GDM1 (cell line): Measurements from ENCODE around the gene PTX4.

ENCODE experiments used
- DNase-seq: peaks from one replicate; lab custom pipeline; 2025; lab: John Stamatoyannopoulos, UW

The PTX4 gene

GRCh38 chr16:1459967-1460366 lies 28.8 kb downstream of the PTX4 start:
- DNase-seq, result no peak

DNA sequence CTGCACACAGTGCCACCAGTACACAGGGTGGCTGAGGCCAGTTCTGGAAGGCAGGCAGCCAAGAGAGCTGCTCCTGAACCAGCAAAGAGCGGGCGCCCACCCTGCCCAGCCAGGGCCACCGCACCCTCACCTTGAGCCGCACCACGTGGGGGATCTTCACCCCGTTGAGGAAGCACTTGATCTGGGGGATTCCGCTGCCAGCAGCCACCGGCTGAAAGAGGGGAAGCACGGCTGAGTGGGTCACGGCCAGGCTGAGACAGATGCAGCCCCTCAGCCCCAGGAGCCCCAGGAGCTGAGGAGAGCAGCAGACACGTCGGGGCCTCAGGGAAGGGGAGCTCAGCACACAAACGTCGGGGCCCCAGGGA lies 29.8 kb downstream of the PTX4 start:
- no peak for DNase-seq

DNA sequence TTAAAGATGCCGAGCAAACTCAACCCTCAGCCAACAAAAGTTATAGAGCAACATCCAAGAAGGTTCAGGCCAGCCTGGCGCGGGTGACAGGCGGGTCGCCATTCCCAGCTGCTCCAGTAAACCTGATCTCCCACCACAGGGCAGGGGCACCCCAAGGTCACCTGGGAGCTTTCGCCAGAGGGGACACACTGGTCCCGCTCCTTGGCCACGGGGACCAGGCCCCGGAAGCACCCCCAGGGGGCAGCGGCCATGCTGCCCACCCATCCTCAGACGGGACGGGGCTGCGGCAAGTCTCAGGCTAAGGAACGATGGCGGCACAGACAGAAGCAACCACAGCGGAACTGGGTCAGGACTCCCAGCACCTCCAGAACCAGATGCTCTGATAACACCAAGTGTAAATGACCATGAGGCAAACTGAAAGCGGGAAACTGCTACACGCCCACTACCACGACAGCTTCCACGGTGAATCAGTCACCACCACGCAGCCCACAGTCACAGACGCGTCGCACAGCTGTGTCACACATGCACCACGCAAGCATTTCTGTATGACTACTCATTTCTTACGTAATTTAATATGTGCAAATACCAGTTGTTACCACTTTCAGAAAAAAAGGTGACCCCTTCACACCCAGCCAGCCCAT lies 30.3 kb downstream of the PTX4 start:
- DNase-seq, result no peak

GRCh38 chr16:1457489-1458245 lies 31.1 kb downstream of the PTX4 start:
- DNase-seq, result no peak

DNA sequence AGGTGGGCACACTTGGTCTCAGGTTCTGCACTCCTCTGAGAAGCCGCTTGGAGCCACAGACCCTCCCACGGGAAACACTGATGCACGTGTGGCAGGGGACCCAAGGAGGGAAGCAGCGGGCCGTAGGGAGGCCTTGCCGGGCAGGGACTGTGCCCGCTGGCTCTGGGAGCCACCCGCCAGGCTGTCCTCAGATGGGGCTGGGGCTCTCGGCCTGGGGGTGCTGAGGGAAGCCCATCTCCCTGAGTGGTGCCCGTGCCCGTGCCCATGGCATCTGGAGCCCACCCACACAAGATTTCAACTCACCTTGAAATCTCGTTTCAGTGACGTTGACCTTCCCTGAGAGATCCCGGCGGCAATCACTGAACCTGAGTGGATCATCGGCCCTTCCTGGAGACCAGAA lies 31.8 kb downstream of the PTX4 start:
- no peak for DNase-seq

GRCh38 chr16:1455190-1456171 lies 33.3 kb downstream of the PTX4 start:
- DNase-seq, result no peak

- no peak for DNase-seq
Observed at GRCh38 chr16:1454561-1454960, 34.2 kb downstream of the PTX4 start.

GRCh38 chr16:1453316-1453715 lies 35.4 kb downstream of the PTX4 start:
- DNase-seq, result no peak

GRCh38 chr16:1452530-1452929 lies 36.2 kb downstream of the PTX4 start:
- DNase-seq, result no peak

DNA sequence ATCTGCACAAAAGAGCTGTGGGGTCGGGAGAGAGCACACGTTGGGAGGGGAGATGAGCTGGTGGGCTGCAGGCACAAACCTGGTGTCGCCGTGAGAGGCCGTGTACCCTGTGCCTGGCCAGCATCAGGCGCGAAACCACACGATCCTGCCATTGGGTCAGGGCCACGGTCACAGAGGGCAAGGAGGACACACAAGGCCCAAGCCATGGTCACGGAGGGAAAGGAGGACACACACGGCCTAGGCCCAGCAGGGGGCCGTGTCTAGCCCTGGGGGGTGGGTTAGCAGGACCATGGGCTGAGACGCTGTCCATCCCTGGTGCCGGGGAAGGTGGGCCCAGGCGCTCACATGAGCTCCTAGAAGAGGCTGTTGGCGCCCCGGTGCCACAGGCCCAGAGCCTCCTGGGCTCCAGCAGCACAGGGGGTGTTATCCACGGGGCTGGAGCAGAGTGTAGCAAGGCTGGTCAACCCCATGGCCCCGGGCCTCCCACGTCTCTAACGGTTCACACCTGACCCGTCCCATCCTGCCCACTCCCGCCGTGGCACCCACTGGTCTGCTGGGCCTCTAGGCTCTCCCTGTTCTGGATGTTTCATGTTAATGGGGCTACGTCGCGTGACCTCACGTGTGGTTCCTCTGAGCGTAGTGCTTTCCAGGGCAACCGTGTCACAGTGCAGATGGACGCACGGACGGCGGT lies 36.9 kb downstream of the PTX4 start:
- no peak for DNase-seq

DNA sequence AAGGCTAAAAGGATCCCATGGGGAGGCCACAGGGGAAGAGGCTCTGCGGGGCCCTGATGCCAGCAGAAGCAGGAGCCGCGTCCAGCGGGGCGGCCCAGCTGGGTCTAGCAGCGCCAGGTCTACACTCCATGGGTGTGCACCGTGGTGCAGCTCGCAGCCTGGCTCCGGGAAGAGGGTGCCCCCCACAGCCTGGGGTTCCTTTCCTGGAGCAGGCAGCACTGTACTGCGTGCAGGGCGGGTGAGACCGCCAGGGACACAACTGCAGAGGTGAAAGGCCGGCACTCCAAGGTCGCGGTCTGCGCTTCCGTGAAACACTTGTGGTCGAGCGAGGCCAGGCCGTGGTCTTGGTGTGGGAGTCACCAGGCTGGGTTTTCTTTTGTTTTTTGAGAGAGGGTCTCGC lies 37.9 kb downstream of the PTX4 start:
- DNase-seq, result no peak

GRCh38 chr16:1450218-1450617 lies 38.5 kb downstream of the PTX4 start:
- DNase-seq, result no peak

DNA sequence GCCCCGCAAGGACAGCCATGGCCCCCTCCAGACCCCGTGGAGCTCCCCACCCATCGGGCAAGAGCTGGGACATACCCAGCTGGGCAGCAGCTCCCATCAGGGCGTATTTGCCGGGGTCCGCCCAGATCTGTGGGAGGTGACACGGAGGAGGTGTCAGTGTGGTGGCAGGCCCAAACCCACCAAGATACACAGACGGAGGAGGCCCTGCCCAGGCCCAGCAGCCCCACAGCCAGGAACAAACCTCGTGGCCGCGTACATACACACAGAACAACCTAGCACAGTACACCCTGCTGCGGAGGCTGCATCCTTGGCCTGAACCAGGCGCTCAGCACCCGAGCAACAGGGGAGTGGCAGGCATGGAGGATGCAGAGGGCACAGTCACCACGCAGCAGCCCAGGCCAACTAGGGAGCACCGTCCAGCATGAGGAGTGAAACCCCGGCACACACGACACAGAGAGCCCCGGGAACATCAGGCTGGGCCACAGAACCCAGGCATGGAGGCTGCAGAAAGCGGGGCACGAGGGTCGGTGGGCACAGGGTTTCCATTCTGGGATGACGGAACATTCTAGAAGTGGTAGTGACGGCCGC lies 39.4 kb downstream of the PTX4 start:
- DNase-seq, result no peak

DNA sequence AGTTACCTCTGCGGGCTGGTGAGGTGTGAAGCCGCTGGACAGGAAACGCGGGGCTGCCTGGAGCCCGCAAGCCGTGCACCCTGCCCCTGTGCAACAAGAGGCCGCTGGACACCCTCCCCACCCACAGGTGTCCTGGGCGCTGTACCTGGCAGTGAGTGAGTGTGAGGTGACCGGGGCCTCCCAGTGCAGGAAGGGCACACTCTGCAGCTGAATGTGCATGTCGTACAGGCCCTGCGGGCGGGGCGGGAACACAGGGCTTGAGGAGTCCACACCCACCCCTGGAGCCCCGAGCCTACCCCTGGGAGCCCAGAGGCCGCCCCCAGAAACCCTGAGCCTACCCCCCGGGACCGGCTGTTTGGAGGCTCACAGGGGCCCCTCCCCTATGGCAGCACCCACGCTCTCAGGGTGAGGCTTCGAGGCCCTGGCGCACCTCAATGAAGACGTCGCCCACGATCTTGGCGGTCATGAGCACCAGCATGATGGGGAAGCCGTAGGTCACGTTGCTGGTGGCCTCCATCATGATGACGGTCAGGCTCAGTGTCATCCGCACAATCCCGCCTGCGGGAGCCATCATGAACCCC lies 40.1 kb downstream of the PTX4 start:
- DNase-seq, result no peak

- no peak for DNase-seq
Observed at GRCh38 chr16:1447965-1448364, 40.8 kb downstream of the PTX4 start.

DNA sequence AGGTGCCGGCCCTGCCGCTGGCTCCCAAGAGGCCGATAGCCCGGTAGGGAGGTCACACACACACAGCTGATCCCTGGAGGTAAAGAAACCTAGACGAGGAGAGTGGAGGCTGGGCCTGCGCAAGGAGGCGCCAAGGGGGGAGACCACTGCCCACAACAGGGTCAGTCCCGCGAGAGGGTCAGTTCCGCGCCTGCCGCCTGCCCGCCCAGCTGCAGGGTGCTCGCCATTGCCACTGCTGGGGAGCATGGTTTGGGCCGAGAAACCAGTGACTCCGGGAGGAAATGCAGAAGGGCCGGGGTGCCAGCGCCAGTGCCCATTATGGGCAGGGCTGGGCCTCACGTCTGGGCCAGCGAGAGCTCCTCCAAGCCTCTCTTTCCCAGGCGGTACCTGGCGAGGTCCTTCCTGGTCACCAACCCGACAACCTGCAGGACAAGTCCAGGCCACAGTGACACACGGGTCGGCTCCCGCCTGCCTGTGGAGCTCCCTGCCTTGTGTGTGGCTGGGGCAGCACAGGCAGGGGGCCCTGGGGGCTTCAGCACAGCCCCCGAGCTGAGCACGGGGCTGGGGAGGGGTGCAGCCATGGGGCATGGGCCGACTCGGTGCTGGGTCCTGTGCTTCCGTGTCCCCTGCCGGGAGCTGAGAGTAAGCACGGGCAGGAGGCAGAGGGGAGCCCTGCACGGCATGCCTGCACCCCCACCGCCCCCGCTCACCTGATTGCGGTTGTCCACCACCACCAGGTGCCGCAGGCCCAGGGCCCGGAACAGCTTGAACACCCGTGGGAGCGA lies 42.3 kb downstream of the PTX4 start:
- DNase-seq, result no peak

- DNase-seq, result no peak
Observed at GRCh38 chr16:1445518-1446203, 43.1 kb downstream of the PTX4 start.

GRCh38 chr16:1444730-1445517 lies 43.8 kb downstream of the PTX4 start:
- no peak for DNase-seq
